Heart left ventricle (tissue), 16 donors: Measurements from ENCODE around the gene CA9. TPM values are rescaled to one million over a fixed set of nuclear protein-coding genes. Genes with fewer than 3 reads are reported as not detected.
A peak's percentile ranks its signal among the peaks of the same experiment; 100 is the strongest.

ENCODE experiments used
- ATAC-seq, 4 donors: fragments of 200-7000 bp; cut with Tn5 transposase; one replicate each; pipeline ENCODE4 v1.9.1; 2020 to 2022; ENCODE audit warnings: moderate library complexity in 4 of 4, mild to moderate bottlenecking in 3 of 4, moderate number of reproducible peaks in 1 of 4
- DNase-seq, 5 donors: peaks; one replicate each; pipeline ENCODE4 v3.0.0-alpha.2; 2020
- H3K27ac ChIP-seq, 12 donors: fragments of 200-600 bp; sonication (generic) in 4 of 12; one replicate each; pipeline versions ENCODE4 v1.5.0 to v1.8.0; 2016 to 2022; ENCODE audit warnings: mild to moderate bottlenecking in 2 of 12
- H3K27me3 ChIP-seq, 9 donors: fragments of 200-600 bp; sonication (generic) in 2 of 9; one replicate each; pipeline versions ENCODE4 v1.5.1 to v1.8.0; 2016 to 2022; ENCODE audit warnings: mild to moderate bottlenecking in 3 of 9
- H3K36me3 ChIP-seq, 9 donors: fragments of 200-600 bp; sonication (generic) in 2 of 9; one replicate each; pipeline versions ENCODE4 v1.5.0 to v1.8.0; 2018 to 2022; ENCODE audit warnings: mild to moderate bottlenecking in 2 of 9
- H3K4me1 ChIP-seq, 12 donors: fragments of 200-600 bp; sonication (generic) in 4 of 12; one replicate each; pipeline versions ENCODE4 v1.5.0 to v1.8.0; 2016 to 2022; ENCODE audit warnings: mild to moderate bottlenecking in 3 of 12
- H3K4me3 ChIP-seq, 12 donors: fragments of 200-600 bp; sonication (generic) in 4 of 12; one replicate each; pipeline versions ENCODE4 v1.5.0 to v1.8.0; 2017 to 2022; ENCODE audit warnings: mild to moderate bottlenecking in 9 of 12, moderate library complexity in 4 of 12
- H3K9me3 ChIP-seq, 12 donors: fragments of 200-600 bp; sonication (generic) in 4 of 12; one replicate each; pipeline versions ENCODE4 v1.5.0 to v1.8.0; 2016 to 2022; ENCODE audit warnings: mild to moderate bottlenecking in 1 of 12
- CTCF ChIP-seq, 12 donors: fragments of 200-600 bp; sonication (generic) in 4 of 12; IDR thresholded peaks; one replicate each; pipeline versions ENCODE4 v1.5.0 to v1.8.0; 2018 to 2022; ENCODE audit warnings: antibody characterized with exemption in 12 of 12, mild to moderate bottlenecking in 5 of 12
- POLR2A ChIP-seq, 2 donors: fragments of 450-650 bp; IDR thresholded peaks; one replicate each; pipeline ENCODE4 v1.6.1; 2017; ENCODE audit warnings: antibody characterized with exemption in 2 of 2, mild to moderate bottlenecking in 2 of 2, moderate library complexity in 2 of 2
- WGBS, 4 donors: extraction: QIAGEN DNeasy Blood & Tissue Kit in 2 of 4; methylation state at CpG; one replicate each; pipeline versions ENCODE4 v1.1.5 to v1.1.7; 2013 to 2018; 5-methylcytosine and 5-hydroxymethylcytosine counted together
- intact Hi-C, 10 donors: fragments of 100-400 bp; cut with DNase I; formaldehyde crosslinking; loops; one replicate each; pipeline versions ENCODE4 v1.11.1 to v1.14.2; 2022
- polyA plus RNA-seq, 2 donors: library from polyadenylated mRNA; stranded (reverse); fragments of 200-250 nt; gene quantifications; one replicate each; pipeline ENCODE4 v1.2.3, GENCODE V29; 2013
- total RNA-seq, 9 donors: library from RNA; depleted of rRNA in 2 of 9; stranded (reverse); fragments of >200 nt in 2 of 9; fragmentation: NEBNext Ultra II Directional in 3 of 9; extraction: Animal tissue kit (Norgen Biotek cat#: 25700) in 3 of 9; gene quantifications; one replicate each; pipeline versions ENCODE4 v1.1.0 to v1.2.4, GENCODE V29; 2016 to 2023
- donor health status: ischemic (EF 13 %, LVEDD 7.1; RV severe dilation, severe dysfunction).
- donor health status: healthy with polysubstance abuse.
- donor health status: DM: no; HTN: yes; CAD: no.
- donor health status: DM: no; HTN: no; CAD: no.
- donor health status: ischemic (EF 25% LVEDD 6.9; RV normal size, moderate dysfunction).
- donor health status: ischemic (EF 25% LVEDD 5.7; RV mildly dilated, moderate dysfunction).
- donor health status: healthy.
- donor health status: DM: yes; HTN: yes; CAD: no.
- donor health status: ischemic (EF 35%, LVEDD 5.7; RV mildly dilated, moderate dysfunction).
- donor health status: nonischemic (EF 11% LVEDD 7.7; RV severe dilation, severe dysfunction).
- donor health status: DM: yes; HTN: yes; CAD: no.
- donor health status: PGD.
- donor health status: ischemic (EF 29% LVEDD 5.4; RV normal size, mild dysfunction).
- donor health status: nonischemic (EF 23%, LVEDD 6.1; RV moderate dilation, normal function).

CA9 gene
- total and polyA plus RNA-seq, 11 donors = 0.23 to 13.9 (median 0.54) TPM; not detected in 6

GRCh38 chr9:35723908-35724307 is 50.2 kb downstream of the CA9 start:
- Histone ChIP-seq H3K9me3 (no peaks in the 10 kb centered on the region), H3K27me3 (no peaks in the 10 kb centered on the region), H3K36me3 (peaks cover 0 to 77% (median 75%) of the 10 kb centered on the region in 9 donors), H3K4me3 (no peak overlapping the region), H3K4me1 (peaks cover 0 to 36% (median 28%) of the 10 kb centered on the region in 12 donors), H3K27ac (no peak overlapping the region)
- intact Hi-C loops = no loop called here
- TF ChIP-seq CTCF (IDR thresholded peaks at IDR 0.05) (no peak), POLR2A (IDR thresholded peaks at IDR 0.05) (no peak)
- DNase-seq = peak in 1 of 5 donors; percentile 3
- ATAC-seq = no peak
- WGBS, 4 donors = 92 to 95% (median 93%) methylated on average over 8 of the region's 8 CpGs

- Histone ChIP-seq H3K36me3 (peaks cover 0 to 63% (median 60%) of the 10 kb centered on the region in 9 donors), H3K4me1 (peaks cover 6 to 50% (median 42%) of the 10 kb centered on the region in 12 donors), H3K27ac (peak overlapping the region in 1 of 12 donors; percentile 98), H3K4me3 (no peak overlapping the region), H3K9me3 (no peaks in the 10 kb centered on the region), H3K27me3 (no peaks in the 10 kb centered on the region)
- no peak for ATAC-seq
- TF ChIP-seq CTCF (IDR thresholded peaks at IDR 0.05) = no peak
- TF ChIP-seq POLR2A (IDR thresholded peaks at IDR 0.05) = no peak
- WGBS, 4 donors = 90 to 94% (median 92%) methylated on average over 11 of the region's 11 CpGs
- DNase-seq = peak in 1 of 5 donors; percentile 20
- intact Hi-C loops = loop anchor here in 9 of 10 donors (5.0 kb wide), 5 partner anchors 33 to 78 kb away; partner anchors contain the start of genes TPM2 (in 2 of the 9) and ARHGEF39 (in 1 of the 9)
These were observed 51.6 kb downstream of the CA9 start for GRCh38 chr9:35725362-35725761.

- ATAC-seq (peak; percentile 43 to 64 (median 50)), DNase-seq (peak in 4 of 5 donors; percentile 51 to 70 (median 62))
- Histone ChIP-seq H3K36me3 (peaks cover 0 to 47% (median 45%) of the 10 kb centered on the region in 9 donors), H3K9me3 (no peaks in the 10 kb centered on the region), H3K27me3 (no peaks in the 10 kb centered on the region), H3K4me3 (peak overlapping the region in 5 of 12 donors; percentile 27 to 91 (median 84)), H3K4me1 (peaks cover 7 to 60% (median 50%) of the 10 kb centered on the region in 12 donors), H3K27ac (peak overlapping the region in 11 of 12 donors; percentile 68 to 99 (median 98))
- intact Hi-C loops = loop anchor here in 9 of 10 donors (5.0 kb wide), 5 partner anchors 35 to 80 kb away; partner anchors contain the start of genes TPM2 (in 2 of the 9) and ARHGEF39 (in 1 of the 9)
- TF ChIP-seq CTCF (IDR thresholded peaks at IDR 0.05) (peak in 4 of 12 donors; percentile 10 to 48 (median 37)), POLR2A (IDR thresholded peaks at IDR 0.05) (no peak)
- WGBS, 4 donors = 25 to 41% (median 30%) methylated on average over 3 of the region's 3 CpGs
These were observed 53.2 kb downstream of the CA9 start for GRCh38 chr9:35726931-35727330.

GRCh38 chr9:35727676-35728040 is 53.9 kb downstream of the CA9 start:
- no peaks in the 10 kb centered on the region for H3K9me3 ChIP-seq
- H3K4me3 ChIP-seq = peak overlapping the region in 11 of 12 donors; percentile 10 to 98 (median 84)
- H3K27me3 ChIP-seq = no peaks in the 10 kb centered on the region
- intact Hi-C loops = loop anchor here (1.0 to 5.0 kb wide), 8 partner anchors 35 to 80 kb away; partner anchors contain the start of genes CCDC107 (in 2 of the 10), RMRP (in 2 of the 10), TPM2 (in 2 of the 10) and ARHGEF39 (in 1 of the 10)
- 11 to 33% (median 18%) methylated on average over 5 of the region's 5 CpGs for WGBS, 4 donors
- no peak for ATAC-seq
- TF ChIP-seq CTCF (IDR thresholded peaks at IDR 0.05) (no peak), POLR2A (IDR thresholded peaks at IDR 0.05) (no peak)
- peaks cover 7 to 60% (median 50%) of the 10 kb centered on the region in 12 donors for H3K4me1 ChIP-seq
- peak in 1 of 5 donors; percentile 22 for DNase-seq
- peak overlapping the region; percentile 68 to 99 (median 98) for H3K27ac ChIP-seq
- H3K36me3 ChIP-seq = peaks cover 0 to 40% (median 37%) of the 10 kb centered on the region in 9 donors
